CD14-positive monocyte (primary cell): ENCODE results near the gene NFXL1. TPM values are rescaled to one million over a fixed set of nuclear protein-coding genes. Genes with fewer than 3 reads are reported as not detected.

ENCODE experiments used
- DNase-seq, 3 donors: peaks; one replicate each; pipeline ENCODE4 v3.0.0-alpha.2; 2011 to 2022
- H2AFZ ChIP-seq: 2 replicates; pipeline ENCODE4 v1.6.0; 2012; ENCODE audit warnings: mild to moderate bottlenecking, low read depth, low read length, inconsistent platforms; ENCODE audit not compliant: insufficient read depth, poor library complexity, severe bottlenecking
- H3K27ac ChIP-seq, 2 donors: 1 replicate in 1 of 2; 2 replicates in 1 of 2; pipeline ENCODE4 v1.5.1; 2012 to 2013; ENCODE audit warnings: low read length in 2 of 2, control low read depth in 1 of 2, inconsistent platforms in 1 of 2, low read depth in 1 of 2, mild to moderate bottlenecking in 1 of 2
- H3K27me3 ChIP-seq, 2 donors: one replicate each; pipeline versions ENCODE4 v1.6.0 to v1.6.1; 2011 to 2013; ENCODE audit warnings: low read length in 2 of 2; ENCODE audit not compliant: control insufficient read depth in 2 of 2, insufficient read depth in 2 of 2
- H3K36me3 ChIP-seq, 2 donors: replicated peaks in 1 of 2; 1 replicate in 1 of 2; 2 replicates in 1 of 2; pipeline versions ENCODE4 v1.5.1 to v1.6.1; 2012 to 2013; ENCODE audit warnings: low read length in 2 of 2, control low read depth in 1 of 2, inconsistent platforms in 1 of 2, mild to moderate bottlenecking in 1 of 2; ENCODE audit not compliant: insufficient read depth in 2 of 2, control insufficient read depth in 1 of 2
- H3K4me1 ChIP-seq, 2 donors: 1 replicate in 1 of 2; 2 replicates in 1 of 2; pipeline versions ENCODE4 v1.5.1 to v1.6.1; 2012 to 2013; ENCODE audit warnings: low read length in 2 of 2, control low read depth in 1 of 2, inconsistent platforms in 1 of 2, mild to moderate bottlenecking in 1 of 2, moderate library complexity in 1 of 2; ENCODE audit not compliant: insufficient read depth in 2 of 2, control insufficient read depth in 1 of 2
- H3K4me2 ChIP-seq: replicated peaks from 2 replicates; pipeline ENCODE3; 2012; ENCODE audit warnings: low read length, moderate library complexity, mild to moderate bottlenecking; ENCODE audit not compliant: poor library complexity, severe bottlenecking; ENCODE audit errors: extremely low read depth
- H3K4me3 ChIP-seq, 3 experiments: fragments of 200-600 bp in 1 of 3; sonication (generic) in 1 of 3; replicated peaks in 1 of 3; 1 replicate in 2 of 3; 2 replicates in 1 of 3; pipeline ENCODE4 v1.5.1; 2011 to 2013; ENCODE audit warnings: low read length in 3 of 3, mild to moderate bottlenecking in 3 of 3, control low read depth in 2 of 3, low read depth in 2 of 3, inconsistent platforms in 1 of 3, moderate library complexity in 1 of 3
- H3K79me2 ChIP-seq: 2 replicates; pipeline ENCODE4 v1.6.0; 2012; ENCODE audit warnings: mild to moderate bottlenecking, control low read depth, inconsistent platforms, low read length, moderate library complexity; ENCODE audit not compliant: insufficient read depth
- H3K9ac ChIP-seq: 2 replicates; pipeline ENCODE4 v1.6.0; 2017; ENCODE audit warnings: low read length, mild to moderate bottlenecking; ENCODE audit not compliant: insufficient read depth, poor library complexity, severe bottlenecking
- H3K9me3 ChIP-seq, 2 donors: replicated peaks in 1 of 2; 1 replicate in 1 of 2; 2 replicates in 1 of 2; pipeline versions ENCODE4 v1.5.1 to v1.6.1; 2012 to 2013; ENCODE audit warnings: low read length in 2 of 2, control low read depth in 1 of 2; ENCODE audit not compliant: control insufficient read depth in 1 of 2, insufficient read depth in 1 of 2
- H4K20me1 ChIP-seq: 2 replicates; pipeline ENCODE4 v1.6.0; 2012; ENCODE audit warnings: mild to moderate bottlenecking, low read length, control low read depth, moderate library complexity; ENCODE audit not compliant: insufficient read depth
- H3K27ac Mint-ChIP-seq, 7 donors: one replicate each; pipeline ENCODE4 v1.8.0; 2020; ENCODE audit warnings: mild to moderate bottlenecking in 7 of 7, mixed read lengths in 7 of 7, moderate library complexity in 6 of 7, inconsistent platforms in 2 of 7
- H3K27me3 Mint-ChIP-seq, 3 donors: one replicate each; pipeline ENCODE4 v1.8.0; 2021 to 2022; ENCODE audit warnings: low read depth in 3 of 3, mild to moderate bottlenecking in 3 of 3, mixed read lengths in 3 of 3, moderate library complexity in 3 of 3, inconsistent platforms in 1 of 3
- H3K36me3 Mint-ChIP-seq, 2 donors: one replicate each; pipeline ENCODE4 v1.8.0; 2020; ENCODE audit warnings: mixed read lengths in 2 of 2, inconsistent platforms in 1 of 2, mild to moderate bottlenecking in 1 of 2
- H3K4me1 Mint-ChIP-seq: one replicate; pipeline ENCODE4 v1.8.0; 2020; ENCODE audit warnings: mild to moderate bottlenecking, mixed read lengths
- H3K4me3 Mint-ChIP-seq, 2 donors: one replicate each; pipeline ENCODE4 v1.8.0; 2020; ENCODE audit warnings: mild to moderate bottlenecking in 2 of 2, mixed read lengths in 2 of 2, moderate library complexity in 1 of 2
- H3K9me3 Mint-ChIP-seq, 7 donors: one replicate each; pipeline ENCODE4 v1.8.0; 2020 to 2022; ENCODE audit warnings: mixed read lengths in 7 of 7, mild to moderate bottlenecking in 6 of 7, moderate library complexity in 6 of 7, inconsistent platforms in 2 of 7
- CTCF ChIP-seq: fragments of 200-600 bp; IDR thresholded peaks from one replicate; pipeline ENCODE4 v1.8.0; 2022; ENCODE audit warnings: antibody characterized with exemption, mild to moderate bottlenecking
- WGBS: methylation state at CpG from one replicate; pipeline ENCODE4 v1.1.5; 2013; ENCODE audit warnings: missing lambda C conversion rate; ENCODE audit not compliant: insufficient coverage; 5-methylcytosine and 5-hydroxymethylcytosine counted together
- intact Hi-C, 2 donors: fragments of 100-400 bp; cut with micrococcal nuclease; formaldehyde crosslinking; loops; one replicate each; pipeline versions ENCODE4 v1.15.0 to v1.15.1; 2023
- polyA plus RNA-seq, 3 donors: library from polyadenylated mRNA; depleted of rRNA in 1 of 3; unstranded in 2 of 3; stranded (reverse) in 1 of 3; fragments of 300-500 nt in 2 of 3; fragments of >200 nt in 1 of 3; fragmentation: Illumina TruSeq in 2 of 3; gene quantifications; 1 replicate in 2 of 3; 2 replicates in 1 of 3; pipeline ENCODE4 v1.2.3, GENCODE V29; 2012 to 2021

Gene NFXL1
- polyA plus RNA-seq, 3 donors: 3.6 to 26.2 (median 10.6) TPM

DNA sequence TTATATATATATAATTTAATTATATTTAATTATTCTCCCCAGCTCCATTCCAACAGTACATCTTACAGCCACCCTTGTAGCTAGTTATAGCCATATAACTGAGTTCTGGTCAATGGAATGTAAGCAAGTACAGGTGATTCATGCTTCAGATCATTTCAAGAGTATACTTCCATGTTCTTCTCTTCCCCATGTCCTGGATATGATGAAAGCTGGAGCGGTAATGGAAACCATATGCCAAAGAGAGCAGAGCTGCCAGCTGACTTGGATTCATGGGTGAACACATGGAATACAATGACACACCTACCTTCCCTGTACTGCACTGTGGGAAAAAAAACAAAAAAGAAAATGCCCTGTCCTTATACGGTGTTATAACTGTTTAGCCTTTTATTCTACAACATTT is 59.0 kb downstream of the NFXL1 start:
- Histone ChIP-seq H2AFZ (no peak overlapping the region), H3K4me1 (peaks cover 6 to 11% of the 10 kb centered on the region in 2 donors), H3K79me2 (no peaks in the 10 kb centered on the region), H3K36me3 (peaks cover 0 to 64% of the 10 kb centered on the region in 2 donors), H3K9ac (no peak overlapping the region), H3K4me2 (no peak overlapping the region), H3K27ac (no peak overlapping the region), H3K27me3 (no peaks in the 10 kb centered on the region), H3K4me3 (no peak overlapping the region), H4K20me1 (peaks cover 7% of the 10 kb centered on the region), H3K9me3 (no peaks in the 10 kb centered on the region)
- DNase-seq: no peak
- intact Hi-C loops: no loop called here
- no CpG with 5 or more reads among the region's 2 CpGs for WGBS
- H3K27me3 Mint-ChIP-seq: no peaks in the 10 kb centered on the region
- H3K27ac Mint-ChIP-seq: no peak overlapping the region
- H3K9me3 Mint-ChIP-seq: no peaks in the 10 kb centered on the region
- peaks cover 39 to 48% of the 10 kb centered on the region in 2 donors for H3K36me3 Mint-ChIP-seq
- peaks cover 11% of the 10 kb centered on the region for H3K4me1 Mint-ChIP-seq
- no peak overlapping the region for H3K4me3 Mint-ChIP-seq
- TF ChIP-seq CTCF: no peak

DNA sequence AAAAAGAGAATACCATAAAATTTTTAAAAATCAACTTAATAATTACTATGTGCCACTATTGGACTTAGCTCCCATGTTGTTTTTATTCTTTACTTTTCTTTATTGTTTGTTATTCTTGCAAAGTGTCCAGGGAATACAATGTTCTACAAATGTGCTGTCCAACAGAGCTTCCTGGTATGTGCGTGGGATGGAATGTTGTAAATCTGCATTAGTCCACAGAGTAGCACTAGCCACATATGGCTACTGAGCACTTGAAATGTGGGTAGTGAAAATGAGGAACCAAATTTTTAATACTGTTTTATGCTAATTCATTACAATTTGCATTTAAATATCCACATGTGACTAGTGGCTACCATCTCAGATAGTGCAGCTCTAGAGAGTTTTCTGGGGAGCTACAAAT is 62.2 kb downstream of the NFXL1 start:
- H3K9me3 ChIP-seq: no peaks in the 10 kb centered on the region
- TF ChIP-seq CTCF: no peak
- no CpG with 5 or more reads among the region's 1 CpG for WGBS
- Mint-ChIP-seq H3K27me3 (no peaks in the 10 kb centered on the region), H3K36me3 (peaks cover 51 to 63% of the 10 kb centered on the region in 2 donors), H3K27ac (no peak overlapping the region), H3K9me3 (no peaks in the 10 kb centered on the region), H3K4me1 (no peaks in the 10 kb centered on the region), H3K4me3 (no peak overlapping the region)
- H4K20me1 ChIP-seq: no peaks in the 10 kb centered on the region
- H3K4me1 ChIP-seq: no peaks in the 10 kb centered on the region
- no peak overlapping the region for H3K4me3 ChIP-seq
- no peak overlapping the region for H3K4me2 ChIP-seq
- H3K9ac ChIP-seq: no peak overlapping the region
- intact Hi-C loops: no loop called here
- H3K27me3 ChIP-seq: no peaks in the 10 kb centered on the region
- no peak for DNase-seq
- H3K27ac ChIP-seq: no peak overlapping the region
- H3K36me3 ChIP-seq: peaks cover 2 to 75% of the 10 kb centered on the region in 2 donors
- H3K79me2 ChIP-seq: no peaks in the 10 kb centered on the region
- H2AFZ ChIP-seq: no peak overlapping the region
